Activated CD4-positive, alpha-beta T cell treated with anti-CD3 and anti-CD28 coated beads, Interleukin-2, amount 50 U/mL, for 48 hours (primary cell): ENCODE data around the gene MRGPRX3.
"Not testable (repeated sequence)": the region's sequence is repeated elsewhere in the genome, so short reads cannot be mapped to it uniquely, and the experiment has no call there.

Experiments
- DNase-seq, 2 experiments: peaks; one replicate each; pipeline ENCODE4 v3.0.0-alpha.2; 2020

MRGPRX3 gene

DNA sequence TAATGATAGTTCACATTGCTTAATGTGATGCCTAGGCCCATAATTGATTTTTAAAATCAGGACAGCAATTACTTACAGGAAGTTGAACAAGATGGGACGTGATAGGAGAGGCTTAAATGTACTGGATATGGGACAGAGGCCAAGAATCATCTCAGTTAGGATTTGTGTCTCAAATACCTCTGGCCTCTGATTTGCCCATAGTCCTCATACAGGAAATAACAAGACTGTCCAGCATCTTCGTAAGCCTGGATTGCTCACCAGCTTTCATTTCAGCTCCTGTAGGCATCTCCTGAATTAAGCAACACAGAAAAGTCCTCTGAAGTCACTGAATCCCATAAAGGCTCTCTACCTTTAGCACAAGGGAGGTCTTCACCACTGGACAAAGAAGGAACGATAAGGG, at the start of gene MRGPRX3:
Gene MRGPRX3, plus strand, starts transcription at position 231 of the 400 bp plus-strand sequence. CDS start 4,632 bp downstream, outside the sequence.
- no peak for DNase-seq

GRCh38 chr11:18088366-18088765, 44.0 kb upstream of the MRGPRX3 start:
- no peak for DNase-seq

- DNase-seq: no peak
Observed at GRCh38 chr11:18088966-18089365, 43.4 kb upstream of the MRGPRX3 start.

DNA sequence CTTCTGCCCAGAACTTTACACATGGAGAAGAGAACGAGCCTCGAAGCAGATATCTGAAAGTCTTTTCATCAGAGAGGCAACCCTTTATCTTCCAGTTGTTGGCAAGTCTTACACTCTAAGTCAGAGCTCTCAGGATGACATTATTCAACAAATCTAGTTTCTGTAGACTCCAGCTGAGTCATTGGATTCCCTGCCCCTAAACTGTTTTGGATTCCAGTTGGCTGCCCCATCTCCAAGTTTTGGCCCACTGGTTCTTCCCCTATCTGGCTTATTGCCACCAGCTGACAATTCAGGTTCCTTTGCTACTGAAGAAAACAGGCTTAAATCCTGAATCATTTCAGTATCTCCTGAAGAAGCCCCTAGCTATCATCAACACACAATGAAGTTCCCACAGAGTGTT, 40.6 kb upstream of the MRGPRX3 start:
- DNase-seq: no peak

DNA sequence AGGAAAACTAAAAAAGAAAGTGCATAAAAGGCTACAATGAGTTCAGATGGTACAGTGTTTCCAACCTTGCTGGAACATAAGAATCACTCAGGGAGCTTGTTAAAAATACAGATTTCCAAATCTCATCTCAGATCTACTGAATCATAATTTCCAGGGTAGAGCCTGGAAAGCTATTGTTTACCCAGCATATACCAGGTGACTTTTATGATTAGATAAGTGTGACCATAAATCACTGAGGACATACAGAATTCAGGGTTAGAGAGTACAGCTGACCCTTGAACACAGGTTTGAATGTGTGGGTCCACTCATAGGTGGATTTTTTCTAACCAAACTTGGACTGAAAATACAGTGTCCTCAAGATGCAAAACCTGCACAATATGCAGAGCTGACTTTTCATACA, 38.4 kb upstream of the MRGPRX3 start:
- DNase-seq: no peak

GRCh38 chr11:18100926-18101656, 31.3 kb upstream of the MRGPRX3 start:
- no peak for DNase-seq

DNA sequence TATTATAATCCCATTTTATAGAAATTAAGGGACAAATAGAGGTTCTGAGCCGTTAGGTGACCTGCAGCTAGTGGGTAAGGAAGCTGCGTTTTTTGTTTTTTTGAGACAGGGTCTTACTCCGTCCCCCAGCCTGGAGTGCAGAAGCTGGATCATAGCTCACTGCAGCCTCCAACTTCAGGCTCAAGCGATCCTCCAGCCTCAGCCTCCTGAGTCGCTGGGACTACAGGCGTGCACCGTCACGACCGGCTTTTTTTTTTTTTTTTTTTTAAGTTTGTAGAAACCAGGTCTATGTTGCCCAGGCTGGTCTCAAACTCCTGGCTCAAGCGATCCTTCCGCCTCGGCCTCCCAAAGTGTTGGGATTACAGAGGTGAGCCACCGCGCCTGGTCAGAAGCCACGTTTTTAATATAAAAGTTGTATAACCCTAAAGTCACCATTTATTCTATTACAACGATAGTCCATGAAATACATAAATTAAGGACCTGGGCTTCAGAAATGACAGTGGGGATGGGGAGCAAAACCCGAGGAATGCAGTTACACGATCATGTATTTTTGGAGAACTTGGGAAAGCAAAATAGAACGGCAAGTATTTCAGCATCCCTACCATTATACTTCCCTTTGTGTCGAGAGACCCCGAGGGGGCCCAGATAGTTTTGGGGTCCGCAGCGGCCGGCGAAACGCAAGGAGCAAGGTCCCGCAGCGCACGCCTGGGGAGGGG, 27.1 kb upstream of the MRGPRX3 start:
- peak in 1 of 2 experiments; percentile 12 for DNase-seq

- DNase-seq: peak; percentile 93 to 94
Observed at GRCh38 chr11:18105802-18106574, 26.4 kb upstream of the MRGPRX3 start, which contains the start of gene SAAL1. TSS of gene SAAL1 (minus strand) at chr11:18106082. CDS start at chr11:18106041, 41 bp downstream.

GRCh38 chr11:18106688-18107087, 25.7 kb upstream of the MRGPRX3 start:
- no peak for DNase-seq

- DNase-seq: no peak
Observed at GRCh38 chr11:18108254-18108653, 24.1 kb upstream of the MRGPRX3 start.

DNA sequence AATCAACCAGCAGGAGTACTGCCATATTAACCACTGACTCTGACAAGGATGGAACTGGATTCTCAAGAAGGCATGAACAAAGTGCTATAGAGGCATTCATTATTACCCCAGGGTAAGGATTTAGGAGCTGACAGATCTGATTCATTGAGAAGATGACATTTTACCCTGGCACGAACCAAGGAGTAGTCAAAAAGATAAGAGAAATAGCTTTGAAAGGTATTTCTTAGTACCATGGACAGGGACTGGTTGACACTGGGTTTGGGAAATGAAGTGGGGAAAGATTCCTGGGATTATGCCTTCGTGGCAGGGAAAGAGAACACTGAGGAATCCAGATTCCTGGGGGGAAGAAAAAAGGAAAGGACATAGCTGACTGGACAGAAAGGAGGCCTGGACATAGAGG, 21.4 kb upstream of the MRGPRX3 start:
- no peak for DNase-seq

- DNase-seq: peak; percentile 59 to 70
Observed at GRCh38 chr11:18115360-18116127, 16.8 kb upstream of the MRGPRX3 start.

- DNase-seq: not testable (repeated sequence)
Observed at GRCh38 chr11:18121331-18121828, 11.0 kb upstream of the MRGPRX3 start.

GRCh38 chr11:18131115-18131514, 1.3 kb upstream of the MRGPRX3 start:
- not testable (repeated sequence) for DNase-seq

DNA sequence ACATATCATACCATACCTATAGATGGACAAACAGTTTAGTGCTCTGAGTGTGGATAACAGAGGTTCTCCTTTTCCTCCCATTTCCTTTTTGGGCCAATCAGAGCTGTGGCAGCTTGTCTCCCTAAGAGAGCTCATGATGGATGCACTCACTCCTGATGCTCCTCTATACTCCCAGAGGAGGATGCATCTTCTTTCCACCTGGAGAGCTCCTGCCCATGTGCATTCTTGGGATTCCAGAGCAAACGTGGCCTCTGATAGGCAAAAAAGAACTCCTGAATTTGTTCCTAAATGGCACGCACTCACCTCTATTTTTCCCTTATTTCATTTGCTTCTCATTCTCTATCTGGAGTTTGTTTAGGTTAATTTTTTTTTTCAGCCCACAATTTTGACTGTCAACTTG, 2.9 kb downstream of the MRGPRX3 start:
- no peak for DNase-seq

- DNase-seq: no peak
Observed at GRCh38 chr11:18137186-18137800, 4.9 kb downstream of the MRGPRX3 start.

DNA sequence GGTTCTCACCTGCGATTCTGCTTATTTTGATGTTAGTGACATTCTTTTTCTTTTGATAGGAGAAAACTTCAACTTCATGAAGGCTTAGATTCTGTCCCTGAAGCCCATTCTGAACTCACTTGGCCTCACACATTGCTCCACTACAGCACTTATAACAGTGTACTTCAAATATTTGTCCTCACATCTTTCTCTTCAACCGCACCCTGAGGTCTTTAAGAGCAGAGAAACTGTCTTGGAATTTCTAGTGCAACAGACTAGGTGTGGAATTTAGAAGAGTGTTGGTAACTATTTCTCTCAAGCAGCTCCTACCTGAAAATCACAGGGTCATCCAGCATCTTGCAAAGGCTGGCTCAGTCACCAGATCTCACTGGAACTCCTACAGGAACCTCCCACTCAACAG, 7.8 kb downstream of the MRGPRX3 start:
- DNase-seq: no peak

GRCh38 chr11:18144243-18144642, 11.9 kb downstream of the MRGPRX3 start:
- no peak for DNase-seq

DNA sequence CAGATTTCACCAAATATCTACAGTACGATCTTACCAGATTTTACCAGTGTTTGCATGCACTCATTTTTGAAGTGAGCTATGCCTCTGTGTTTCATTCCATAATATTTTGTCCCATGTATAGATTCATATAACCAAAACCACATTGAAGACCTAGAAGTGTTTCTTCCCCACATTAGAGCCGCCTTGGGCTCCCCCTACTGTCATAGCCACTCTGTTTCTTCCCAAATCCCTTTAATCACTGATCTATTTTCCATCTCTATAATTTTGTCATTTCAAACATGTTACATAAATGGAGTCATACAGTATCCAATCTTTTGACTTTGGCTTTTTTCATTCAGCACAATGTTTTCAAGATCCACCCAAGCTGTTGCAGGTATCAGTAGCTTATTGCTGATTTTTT, 12.7 kb downstream of the MRGPRX3 start:
- no peak for DNase-seq

GRCh38 chr11:18145837-18146236, 13.5 kb downstream of the MRGPRX3 start:
- no peak for DNase-seq

DNA sequence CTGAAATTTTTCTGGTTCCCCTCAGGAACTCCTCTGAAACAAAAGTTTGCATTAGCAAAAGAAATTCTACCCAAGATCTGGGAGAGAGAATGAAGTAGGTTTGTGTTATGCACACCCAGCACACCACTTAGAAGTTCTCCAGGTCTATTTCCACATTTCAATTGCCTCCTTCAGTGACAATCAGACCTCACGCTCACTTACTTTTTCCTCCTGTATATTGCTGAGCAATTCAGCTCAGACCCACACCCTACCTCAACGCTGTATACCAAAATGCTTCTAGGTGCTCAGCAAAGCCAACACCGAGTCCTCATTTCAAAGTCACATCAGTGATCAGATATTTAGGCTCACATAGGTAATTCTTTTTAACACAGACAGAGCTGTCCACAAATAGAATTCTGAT, 19.2 kb downstream of the MRGPRX3 start:
- DNase-seq: no peak

- no peak for DNase-seq
Observed at GRCh38 chr11:18168372-18168771, 36.0 kb downstream of the MRGPRX3 start.
